LNCaP clone FGC (cell line): ENCODE data around the gene CPLX1.

Source experiments
- DNase-seq: peaks from one replicate; pipeline ENCODE4 v3.0.0-alpha.2; 2011; ENCODE audit warnings: low read depth
- H3K4me3 ChIP-seq: 2 replicates; pipeline ENCODE4 v1.5.1; 2011; ENCODE audit warnings: mild to moderate bottlenecking, low read depth, low read length, control low read depth
- TF ChIP-seq, protein P1 (sequence below): IDR thresholded peaks from 2 replicates; pipeline ENCODE4 v1.5.1; 2012; ENCODE audit warnings: mild to moderate bottlenecking; ENCODE audit not compliant: control insufficient read depth, insufficient read depth; ENCODE audit errors: extremely low read depth

Gene CPLX1

DNA sequence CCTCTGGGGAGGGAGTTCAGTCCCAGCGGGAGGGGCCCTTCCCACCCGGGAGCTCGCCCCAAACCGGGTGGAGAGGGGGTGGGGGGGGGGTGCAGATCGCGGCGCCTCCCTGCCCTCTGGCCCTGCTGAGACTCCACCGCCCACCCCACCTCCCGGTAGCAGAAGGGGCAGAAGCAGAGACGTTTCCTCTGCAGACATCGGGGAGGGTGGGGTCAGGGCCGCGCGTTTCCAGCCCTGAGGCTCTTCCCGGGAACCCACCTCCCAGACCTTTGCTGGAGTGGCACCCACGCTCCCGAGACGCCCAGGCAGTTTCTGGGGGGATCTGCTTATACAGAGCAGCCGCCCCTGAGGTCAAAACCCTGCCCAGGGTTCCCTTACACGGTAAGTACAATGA, 30.2 kb downstream of the CPLX1 start:
- no peak overlapping the region for H3K4me3 ChIP-seq
- no peak for DNase-seq
- TF ChIP-seq, protein P1, sequence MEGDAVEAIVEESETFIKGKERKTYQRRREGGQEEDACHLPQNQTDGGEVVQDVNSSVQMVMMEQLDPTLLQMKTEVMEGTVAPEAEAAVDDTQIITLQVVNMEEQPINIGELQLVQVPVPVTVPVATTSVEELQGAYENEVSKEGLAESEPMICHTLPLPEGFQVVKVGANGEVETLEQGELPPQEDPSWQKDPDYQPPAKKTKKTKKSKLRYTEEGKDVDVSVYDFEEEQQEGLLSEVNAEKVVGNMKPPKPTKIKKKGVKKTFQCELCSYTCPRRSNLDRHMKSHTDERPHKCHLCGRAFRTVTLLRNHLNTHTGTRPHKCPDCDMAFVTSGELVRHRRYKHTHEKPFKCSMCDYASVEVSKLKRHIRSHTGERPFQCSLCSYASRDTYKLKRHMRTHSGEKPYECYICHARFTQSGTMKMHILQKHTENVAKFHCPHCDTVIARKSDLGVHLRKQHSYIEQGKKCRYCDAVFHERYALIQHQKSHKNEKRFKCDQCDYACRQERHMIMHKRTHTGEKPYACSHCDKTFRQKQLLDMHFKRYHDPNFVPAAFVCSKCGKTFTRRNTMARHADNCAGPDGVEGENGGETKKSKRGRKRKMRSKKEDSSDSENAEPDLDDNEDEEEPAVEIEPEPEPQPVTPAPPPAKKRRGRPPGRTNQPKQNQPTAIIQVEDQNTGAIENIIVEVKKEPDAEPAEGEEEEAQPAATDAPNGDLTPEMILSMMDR, result no peak

DNA sequence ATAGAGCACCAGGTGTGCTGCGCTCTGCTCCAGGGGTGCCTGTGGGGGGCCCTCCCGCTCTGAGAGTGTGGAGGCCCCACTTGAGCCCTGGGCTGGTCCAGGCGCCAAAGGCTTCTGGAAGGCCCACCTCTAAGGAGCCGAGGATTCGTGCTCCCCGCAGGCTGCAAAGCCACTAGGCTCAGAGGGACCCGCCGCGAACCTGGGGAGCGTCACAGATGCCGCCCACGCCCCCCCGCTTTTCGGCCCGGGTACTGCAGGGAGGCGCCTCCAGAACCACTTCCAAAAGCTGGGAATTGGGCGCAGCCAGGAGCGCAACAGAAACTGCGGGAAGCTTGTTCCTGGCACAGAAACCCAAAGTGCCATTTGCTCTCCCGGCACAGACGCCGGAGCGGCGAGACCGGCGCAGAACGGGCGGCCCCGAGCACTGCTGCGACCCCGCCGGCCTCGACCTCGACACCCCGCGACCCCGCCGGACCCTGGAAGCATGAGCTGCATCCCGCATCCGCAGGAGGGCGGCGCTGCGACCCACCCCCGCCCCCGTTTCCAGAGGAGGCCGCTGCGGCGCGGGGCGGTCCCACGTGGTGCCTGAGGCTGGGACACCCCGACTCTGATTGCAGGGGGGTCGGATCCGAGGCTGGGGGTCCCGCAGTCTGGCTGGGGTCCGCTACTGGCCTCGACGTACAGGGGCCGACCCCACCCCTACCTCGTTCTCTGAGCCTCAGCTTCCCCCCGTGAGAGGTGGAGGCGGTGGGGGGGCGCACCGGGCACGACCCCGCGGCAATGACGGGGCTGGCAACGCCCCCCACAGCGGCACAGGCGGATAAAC, 30.8 kb downstream of the CPLX1 start:
- DNase-seq, result no peak
- H3K4me3 ChIP-seq, result no peak overlapping the region

DNA sequence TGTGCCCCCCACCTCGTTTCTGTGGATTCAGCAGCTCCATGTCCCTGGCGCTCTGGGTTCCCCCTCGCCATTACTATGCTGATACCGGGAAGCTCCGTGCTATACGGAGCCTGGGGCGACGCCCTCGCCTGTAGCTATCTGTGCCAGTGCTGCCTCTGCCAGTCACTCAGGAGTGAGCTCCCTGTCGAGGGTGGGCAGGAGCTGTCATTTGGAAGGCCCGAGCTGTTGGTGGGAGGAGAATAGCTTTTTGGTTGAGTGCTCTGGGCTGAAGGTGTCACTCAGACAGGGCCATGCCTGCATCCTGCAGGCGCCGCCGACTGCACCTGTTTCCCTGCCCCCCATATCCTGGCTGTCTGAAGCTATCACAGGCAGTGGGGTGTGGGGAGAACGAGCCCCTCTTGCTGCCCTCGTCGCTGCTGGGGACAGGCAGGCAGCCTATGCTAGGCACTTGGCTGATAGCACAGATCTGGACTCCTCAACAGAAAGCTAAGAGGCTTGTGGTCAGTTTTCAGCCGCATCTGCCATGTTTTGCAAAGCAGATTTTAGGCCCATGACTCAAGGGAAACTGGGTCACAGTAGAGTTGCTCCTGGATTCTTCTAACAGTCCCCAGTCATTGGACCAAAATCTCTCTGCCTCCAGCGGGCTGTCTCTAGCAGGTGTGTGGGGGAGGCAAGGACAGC, 31.8 kb downstream of the CPLX1 start:
- no peak overlapping the region for H3K4me3 ChIP-seq
- TF ChIP-seq, protein P1, result no peak
- DNase-seq, result no peak

More for the DNA sequence above, 30.8 kb downstream of the CPLX1 start:
- TF ChIP-seq, protein P1, result no peak

DNA sequence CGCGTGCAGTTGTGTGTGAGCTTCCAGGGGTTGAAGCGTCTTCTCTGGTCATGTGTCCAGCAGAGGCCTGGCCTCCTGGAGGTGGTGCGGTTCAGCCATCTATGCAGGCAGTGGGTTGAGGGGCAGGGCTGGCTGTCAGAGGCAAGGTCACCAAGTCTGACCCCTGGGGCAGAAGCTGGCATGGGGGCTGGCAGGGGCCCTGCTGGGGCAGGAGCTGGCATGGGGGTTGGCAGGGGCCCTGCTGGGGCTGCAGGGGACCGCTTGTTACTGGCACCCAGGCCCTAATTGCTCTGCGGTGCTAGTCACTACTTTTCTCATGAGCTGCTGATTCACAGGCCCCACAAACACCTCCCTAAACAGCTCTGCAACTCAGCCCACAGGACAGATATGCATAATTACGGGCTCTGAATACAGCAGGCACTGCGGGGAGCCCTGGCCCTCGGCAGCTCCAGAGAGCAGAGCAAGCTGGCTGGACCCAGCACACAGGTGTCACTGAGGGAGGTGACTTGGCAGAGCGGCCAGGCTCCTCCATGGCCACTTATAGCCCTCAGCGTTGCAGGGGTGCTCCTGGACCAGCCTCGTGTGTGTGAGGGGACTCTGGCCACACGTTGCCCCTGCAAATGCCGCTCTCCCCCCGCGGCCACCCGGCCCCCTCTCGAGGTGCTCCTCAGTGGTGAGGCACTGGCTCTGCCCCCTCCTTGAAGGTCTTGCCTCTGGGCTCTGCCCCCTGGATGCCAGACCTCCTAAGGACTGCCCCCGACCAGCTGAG, 32.7 kb downstream of the CPLX1 start:
- H3K4me3 ChIP-seq, result no peak overlapping the region; the same call in 1 of the 2 replicates
- no peak for DNase-seq
- TF ChIP-seq, protein P1, result no peak

DNA sequence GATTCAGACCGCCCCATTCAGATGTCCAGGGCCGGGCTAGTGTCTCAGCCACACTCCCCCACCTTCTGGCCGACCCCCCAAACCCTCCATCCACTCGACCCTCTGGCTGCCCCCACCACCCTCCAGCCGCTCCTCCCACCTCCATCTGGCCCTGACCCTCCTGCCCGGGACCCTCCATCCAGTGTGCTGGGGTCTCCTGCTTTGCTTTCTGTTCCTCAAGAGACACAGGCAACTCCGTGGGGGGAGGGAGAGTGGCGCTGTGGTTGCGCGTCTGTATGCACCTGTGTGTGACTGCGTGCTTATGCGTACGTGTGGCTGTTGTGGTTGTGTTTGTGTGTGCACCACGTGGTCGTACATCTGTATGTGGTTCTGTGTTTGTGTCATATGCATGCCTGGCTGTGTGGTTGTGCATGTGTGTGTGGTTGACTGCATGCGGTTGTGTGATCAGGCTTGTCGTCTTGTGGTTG, 33.3 kb downstream of the CPLX1 start:
- no peak for DNase-seq
- H3K4me3 ChIP-seq, result peak overlapping the region; percentile 48
- TF ChIP-seq, protein P1, result no peak

DNA sequence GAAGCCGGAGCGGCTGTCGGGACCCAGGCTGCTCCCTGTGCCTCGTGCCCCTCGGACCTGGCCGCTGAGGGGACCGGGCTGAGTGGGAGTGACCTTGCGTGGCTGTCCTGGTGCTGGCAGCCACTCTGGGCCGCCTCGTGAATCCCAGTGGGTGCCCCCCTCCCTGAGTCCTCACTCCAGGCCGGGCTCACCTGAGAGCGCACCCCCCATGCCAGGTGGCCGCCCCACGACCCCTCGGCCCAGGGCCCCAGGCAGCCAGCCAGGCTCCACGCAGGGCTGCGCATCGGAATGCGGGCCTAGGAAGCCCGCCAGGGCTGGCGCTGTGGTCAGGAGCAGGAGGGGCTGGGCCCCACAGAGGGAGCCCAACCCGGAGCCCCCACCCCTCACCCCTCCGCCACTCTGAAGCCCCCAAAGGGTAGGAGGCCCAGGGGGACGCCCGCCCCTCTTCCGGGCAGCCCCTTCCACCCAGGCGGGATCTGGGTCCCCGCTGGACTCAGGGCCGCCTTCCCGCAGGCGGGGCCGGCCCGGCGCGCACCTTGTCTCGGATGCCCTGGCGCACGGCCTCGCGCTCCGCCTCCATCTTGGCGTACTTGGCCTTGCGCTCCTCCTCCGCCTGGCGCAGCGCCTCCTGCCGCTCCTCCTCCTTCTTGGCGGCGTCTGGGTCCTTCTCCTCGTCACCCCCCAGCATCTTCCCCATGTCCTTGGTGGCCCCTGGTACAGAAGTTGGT, 33.9 kb downstream of the CPLX1 start:
- H3K4me3 ChIP-seq, result peak overlapping the region; percentile 48
- DNase-seq, result peak; percentile 58
- TF ChIP-seq, protein P1, result 0 out of 2 replicates have a peak, but pooled peaks have one; percentile 13
